ENCODE measurements around the gene PRSS2.

PRSS2 gene

GRCh38 chr7:142788303-142789289 is 17.8 kb downstream of the PRSS2 start:
- no peak for DNase-seq

- DNase-seq, result no peak
These were observed 18.7 kb downstream of the PRSS2 start for GRCh38 chr7:142789441-142789840.

DNA sequence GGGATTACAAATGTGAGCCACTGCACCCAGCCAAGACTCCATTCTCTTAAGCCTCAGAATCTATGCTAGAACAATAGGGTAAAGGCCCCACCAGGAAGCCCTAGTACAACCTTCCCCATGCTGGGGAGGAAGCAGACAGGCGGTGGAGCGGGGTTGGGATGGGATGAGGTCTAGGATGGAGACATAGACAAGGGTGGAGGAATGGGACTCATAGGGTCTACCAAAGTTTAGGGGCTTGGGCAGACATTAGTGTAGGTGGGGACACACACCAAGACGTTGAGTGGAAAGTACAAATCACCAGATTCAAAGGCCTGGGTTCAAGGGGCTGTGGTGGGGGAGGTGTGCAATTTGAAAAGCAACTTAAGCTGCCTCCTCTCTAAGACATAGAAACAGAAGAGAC is 19.3 kb downstream of the PRSS2 start:
- DNase-seq, result no peak

DNA sequence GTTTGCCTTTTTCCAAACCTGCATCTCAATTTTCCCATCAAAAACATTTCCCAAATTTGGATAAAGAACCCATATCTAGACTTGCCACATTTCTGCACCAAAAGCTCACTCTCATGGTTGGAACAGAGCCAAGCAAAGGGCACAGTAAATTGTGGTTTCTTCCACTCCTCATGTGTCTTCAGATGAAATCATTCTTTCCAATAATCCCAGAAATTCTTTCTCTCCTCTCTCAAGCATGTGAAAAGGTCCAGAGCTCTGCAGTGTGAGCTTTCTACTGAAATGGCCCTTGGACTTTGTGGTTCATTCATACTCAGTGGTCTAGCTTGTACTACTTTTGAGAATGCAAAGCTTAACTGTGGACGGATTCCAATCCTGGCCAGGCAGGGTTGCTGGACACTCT is 19.8 kb downstream of the PRSS2 start:
- no peak for DNase-seq

- DNase-seq, result no peak
These were observed 20.7 kb downstream of the PRSS2 start for GRCh38 chr7:142791502-142791901.

DNA sequence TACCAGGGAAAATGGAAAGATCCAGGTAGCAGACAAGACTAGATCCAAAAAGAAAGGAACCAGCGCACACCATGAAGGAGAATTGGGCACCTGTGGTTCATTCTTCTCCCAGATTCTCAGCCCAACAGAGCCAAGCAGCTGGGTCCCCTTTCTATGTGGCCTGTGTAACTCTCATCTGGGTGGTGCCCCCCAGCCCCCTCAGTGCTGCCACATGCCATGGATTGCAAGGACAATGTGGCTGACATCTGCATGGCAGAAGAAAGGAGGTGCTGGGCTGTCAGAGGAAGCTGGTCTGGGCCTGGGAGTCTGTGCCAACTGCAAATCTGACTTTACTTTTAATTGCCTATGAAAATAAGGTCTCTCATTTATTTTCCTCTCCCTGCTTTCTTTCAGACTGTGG is 21.4 kb downstream of the PRSS2 start:
- DNase-seq, result no peak

- no peak for DNase-seq
These were observed 21.8 kb downstream of the PRSS2 start for GRCh38 chr7:142792593-142792992.

DNA sequence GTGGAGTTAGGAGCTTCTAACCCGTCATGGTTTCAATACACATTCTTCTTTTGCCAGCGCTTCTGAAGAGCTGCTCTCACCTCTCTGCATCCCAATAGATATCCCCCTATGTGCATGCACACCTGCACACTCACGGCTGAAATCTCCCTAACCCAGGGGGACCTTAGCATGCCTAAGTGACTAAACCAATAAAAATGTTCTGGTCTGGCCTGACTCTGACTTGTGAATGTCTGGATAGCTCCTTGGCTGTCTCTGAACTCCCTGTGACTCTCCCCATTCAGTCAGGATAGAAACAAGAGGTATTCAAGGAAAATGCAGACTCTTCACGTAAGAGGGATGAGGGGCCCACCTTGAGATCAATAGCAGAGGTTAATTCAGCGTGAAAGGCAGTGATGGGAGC is 22.4 kb downstream of the PRSS2 start:
- DNase-seq, result no peak

- no peak for DNase-seq
These were observed 24.6 kb downstream of the PRSS2 start for GRCh38 chr7:142795339-142795863.

GRCh38 chr7:142796001-142796500 is 25.3 kb downstream of the PRSS2 start:
- DNase-seq, result no peak

DNA sequence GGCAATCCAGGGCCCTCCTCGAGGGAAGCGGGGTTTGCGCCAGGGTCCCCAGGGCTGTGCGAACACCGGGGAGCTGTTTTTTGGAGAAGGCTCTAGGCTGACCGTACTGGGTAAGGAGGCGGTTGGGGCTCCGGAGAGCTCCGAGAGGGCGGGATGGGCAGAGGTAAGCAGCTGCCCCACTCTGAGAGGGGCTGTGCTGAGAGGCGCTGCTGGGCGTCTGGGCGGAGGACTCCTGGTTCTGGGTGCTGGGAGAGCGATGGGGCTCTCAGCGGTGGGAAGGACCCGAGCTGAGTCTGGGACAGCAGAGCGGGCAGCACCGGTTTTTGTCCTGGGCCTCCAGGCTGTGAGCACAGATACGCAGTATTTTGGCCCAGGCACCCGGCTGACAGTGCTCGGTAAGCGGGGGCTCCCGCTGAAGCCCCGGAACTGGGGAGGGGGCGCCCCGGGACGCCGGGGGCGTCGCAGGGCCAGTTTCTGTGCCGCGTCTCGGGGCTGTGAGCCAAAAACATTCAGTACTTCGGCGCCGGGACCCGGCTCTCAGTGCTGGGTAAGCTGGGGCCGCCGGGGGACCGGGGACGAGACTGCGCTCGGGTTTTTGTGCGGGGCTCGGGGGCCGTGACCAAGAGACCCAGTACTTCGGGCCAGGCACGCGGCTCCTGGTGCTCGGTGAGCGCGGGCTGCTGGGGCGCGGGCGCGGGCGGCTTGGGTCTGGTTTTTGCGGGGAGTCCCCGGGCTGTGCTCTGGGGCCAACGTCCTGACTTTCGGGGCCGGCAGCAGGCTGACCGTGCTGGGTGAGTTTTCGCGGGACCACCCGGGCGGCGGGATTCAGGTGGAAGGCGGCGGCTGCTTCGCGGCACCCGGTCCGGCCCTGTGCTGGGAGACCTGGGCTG is 26.0 kb downstream of the PRSS2 start:
- peak; percentile 45 for DNase-seq

DNA sequence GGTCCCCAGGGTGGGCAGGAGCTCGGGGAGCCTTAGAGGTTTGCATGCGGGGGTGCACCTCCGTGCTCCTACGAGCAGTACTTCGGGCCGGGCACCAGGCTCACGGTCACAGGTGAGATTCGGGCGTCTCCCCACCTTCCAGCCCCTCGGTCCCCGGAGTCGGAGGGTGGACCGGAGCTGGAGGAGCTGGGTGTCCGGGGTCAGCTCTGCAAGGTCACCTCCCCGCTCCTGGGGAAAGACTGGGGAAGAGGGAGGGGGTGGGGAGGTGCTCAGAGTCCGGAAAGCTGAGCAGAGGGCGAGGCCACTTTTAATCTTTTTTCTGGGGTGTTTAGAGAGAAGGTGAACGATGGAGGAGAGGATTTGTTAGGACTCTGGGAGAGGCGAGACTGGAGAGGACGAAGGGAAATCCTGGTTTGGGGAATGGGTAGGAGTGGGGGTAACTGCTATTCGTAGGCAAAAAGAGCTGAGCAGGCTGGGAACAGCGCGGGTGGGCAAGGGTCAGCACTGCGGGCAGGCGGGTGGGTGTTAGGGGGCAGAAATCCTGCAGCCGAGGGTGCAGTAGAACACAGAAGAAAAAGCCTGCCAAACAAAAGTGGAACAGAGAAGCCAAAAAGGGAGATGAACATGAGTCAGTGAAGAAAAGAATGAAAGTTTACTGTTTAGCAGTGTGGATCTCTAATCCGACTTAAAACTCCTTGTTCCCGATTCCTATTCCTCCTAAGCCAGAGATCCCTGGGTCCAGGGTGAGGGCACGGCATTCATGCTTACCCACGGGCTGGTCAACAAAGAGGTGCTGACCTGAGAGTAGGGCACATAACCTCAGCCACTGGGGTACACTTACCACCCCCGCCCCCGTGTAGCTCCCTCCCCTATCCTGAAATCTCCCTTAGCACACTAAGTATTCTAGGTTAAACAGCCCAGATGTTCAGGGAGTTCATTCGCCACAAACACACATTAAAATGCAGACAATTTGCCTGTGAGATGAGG is 26.9 kb downstream of the PRSS2 start:
- DNase-seq, result peak; percentile 34

DNA sequence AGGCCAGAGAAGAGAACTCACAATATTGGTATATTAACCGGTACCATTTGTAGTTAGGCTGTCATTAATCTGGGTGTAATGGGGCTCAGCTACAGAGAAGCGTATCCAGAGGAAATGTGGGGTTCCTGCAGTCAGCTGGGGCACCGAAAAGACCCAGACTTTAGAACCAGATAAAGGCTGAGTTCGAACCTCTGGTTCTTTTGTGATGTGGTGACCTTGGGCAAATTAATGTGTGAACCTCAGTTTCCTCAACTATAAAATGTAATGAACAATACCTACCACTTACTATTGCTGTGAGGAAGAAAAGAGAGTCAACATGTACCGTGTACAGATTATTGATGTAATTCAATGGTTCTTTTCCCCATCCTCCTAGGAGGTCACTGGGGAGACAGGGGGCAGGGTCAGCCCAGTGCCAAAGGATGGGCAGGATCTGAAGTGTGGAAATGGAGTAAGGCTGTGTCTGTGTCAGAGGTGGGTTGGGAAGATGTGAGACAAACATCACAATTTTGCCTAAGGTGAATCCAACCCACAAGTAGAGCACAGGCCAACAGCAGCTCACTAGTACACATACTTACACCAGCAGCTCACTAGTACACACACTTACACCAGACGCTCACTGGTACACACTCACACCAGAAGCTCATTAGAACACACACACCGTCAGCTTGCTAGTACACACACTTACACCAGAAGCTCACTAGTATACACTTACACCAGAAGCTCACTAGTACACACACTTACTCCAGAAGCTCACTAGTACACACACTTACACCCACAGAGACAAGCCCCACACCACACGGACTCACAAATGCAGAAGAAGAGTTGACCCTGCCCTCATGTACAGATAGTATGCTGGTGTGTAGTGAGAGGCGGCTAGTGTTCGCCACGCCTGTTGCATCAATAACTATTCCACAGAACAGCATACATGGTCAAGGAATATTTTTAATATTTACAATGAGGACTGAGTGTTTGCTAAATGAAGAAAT is 28.0 kb downstream of the PRSS2 start:
- no peak for DNase-seq

- DNase-seq, result no peak
These were observed 28.7 kb downstream of the PRSS2 start for GRCh38 chr7:142799437-142799835.

- DNase-seq, result no peak
These were observed 29.3 kb downstream of the PRSS2 start for GRCh38 chr7:142800088-142800487.

DNA sequence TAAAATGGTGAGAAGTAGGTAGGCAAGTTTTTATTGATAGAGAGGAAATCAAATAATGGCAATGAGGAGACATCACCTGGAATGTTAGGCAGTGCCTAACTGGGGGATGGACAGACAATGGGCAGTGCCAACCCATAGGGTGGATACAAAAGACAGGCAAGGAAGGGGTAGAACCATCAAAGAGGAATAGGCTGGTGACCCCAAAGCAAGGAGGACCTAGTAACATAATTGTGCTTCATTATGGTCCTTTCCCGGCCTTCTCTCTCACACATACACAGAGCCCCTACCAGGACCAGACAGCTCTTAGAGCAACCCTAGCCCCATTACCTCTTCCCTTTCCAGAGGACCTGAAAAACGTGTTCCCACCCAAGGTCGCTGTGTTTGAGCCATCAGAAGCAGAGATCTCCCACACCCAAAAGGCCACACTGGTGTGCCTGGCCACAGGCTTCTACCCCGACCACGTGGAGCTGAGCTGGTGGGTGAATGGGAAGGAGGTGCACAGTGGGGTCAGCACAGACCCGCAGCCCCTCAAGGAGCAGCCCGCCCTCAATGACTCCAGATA is 30.0 kb downstream of the PRSS2 start:
- no peak for DNase-seq

- DNase-seq, result no peak
These were observed 31.0 kb downstream of the PRSS2 start for GRCh38 chr7:142801601-142802295.

GRCh38 chr7:142802301-142802700 is 31.5 kb downstream of the PRSS2 start:
- DNase-seq, result no peak

GRCh38 chr7:142803901-142804300 is 33.1 kb downstream of the PRSS2 start:
- DNase-seq, result no peak
